ENCODE results near the gene UGP2.

Gene UGP2

DNA sequence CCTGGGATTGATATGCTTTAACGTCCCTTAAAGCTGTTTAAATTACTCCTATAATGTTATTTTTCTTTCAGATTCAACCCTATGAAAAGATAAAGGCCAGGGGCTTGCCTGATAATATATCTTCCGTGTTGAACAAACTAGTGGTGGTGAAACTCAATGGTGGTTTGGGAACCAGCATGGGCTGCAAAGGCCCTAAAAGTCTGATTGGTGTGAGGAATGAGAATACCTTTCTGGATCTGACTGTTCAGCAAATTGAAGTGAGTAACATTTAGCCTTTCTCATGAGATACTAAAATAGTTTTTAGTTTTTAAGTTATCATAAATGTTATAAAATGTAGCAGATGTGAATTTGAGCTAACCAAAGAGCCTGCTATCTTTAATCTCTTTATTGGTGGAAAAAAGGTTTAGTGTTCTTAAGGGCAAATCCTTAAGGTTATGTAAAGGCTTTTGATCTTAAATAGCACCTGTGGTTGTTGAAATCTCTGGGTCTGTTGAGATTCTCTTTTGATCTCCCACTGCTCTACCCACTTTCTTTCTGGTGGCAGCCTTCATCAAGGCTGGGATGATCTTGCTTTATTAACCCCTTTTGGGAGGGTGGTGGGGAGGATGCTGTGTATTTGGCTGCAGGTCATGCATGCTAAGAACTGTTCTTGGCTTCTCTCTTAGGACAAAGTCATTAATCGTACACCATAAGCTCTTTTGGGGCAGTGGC, 40.9 kb downstream of the UGP2 start:
- no peaks in the 10 kb centered on the region for H4K20me1 ChIP-seq (ENCODE audit: insufficient read depth)
- H3K4me3 ChIP-seq (IDR thresholded peaks at IDR 0.05; ENCODE audit: insufficient read depth, low read depth, low read length), result no peak overlapping the region
- H3K27me3 ChIP-seq (ENCODE audit: insufficient read depth, low read depth), result no peaks in the 10 kb centered on the region
- TF ChIP-seq, protein P1, sequence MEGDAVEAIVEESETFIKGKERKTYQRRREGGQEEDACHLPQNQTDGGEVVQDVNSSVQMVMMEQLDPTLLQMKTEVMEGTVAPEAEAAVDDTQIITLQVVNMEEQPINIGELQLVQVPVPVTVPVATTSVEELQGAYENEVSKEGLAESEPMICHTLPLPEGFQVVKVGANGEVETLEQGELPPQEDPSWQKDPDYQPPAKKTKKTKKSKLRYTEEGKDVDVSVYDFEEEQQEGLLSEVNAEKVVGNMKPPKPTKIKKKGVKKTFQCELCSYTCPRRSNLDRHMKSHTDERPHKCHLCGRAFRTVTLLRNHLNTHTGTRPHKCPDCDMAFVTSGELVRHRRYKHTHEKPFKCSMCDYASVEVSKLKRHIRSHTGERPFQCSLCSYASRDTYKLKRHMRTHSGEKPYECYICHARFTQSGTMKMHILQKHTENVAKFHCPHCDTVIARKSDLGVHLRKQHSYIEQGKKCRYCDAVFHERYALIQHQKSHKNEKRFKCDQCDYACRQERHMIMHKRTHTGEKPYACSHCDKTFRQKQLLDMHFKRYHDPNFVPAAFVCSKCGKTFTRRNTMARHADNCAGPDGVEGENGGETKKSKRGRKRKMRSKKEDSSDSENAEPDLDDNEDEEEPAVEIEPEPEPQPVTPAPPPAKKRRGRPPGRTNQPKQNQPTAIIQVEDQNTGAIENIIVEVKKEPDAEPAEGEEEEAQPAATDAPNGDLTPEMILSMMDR (conservative IDR thresholded peaks at IDR 0.05; ENCODE audit: low read depth, low read length), result no peak
- H2AFZ ChIP-seq (ENCODE audit: low read depth), result no peak overlapping the region
- no peak overlapping the region for H3K4me2 ChIP-seq
- H3K27ac ChIP-seq, result no peak overlapping the region
- no peaks in the 10 kb centered on the region for H3K79me2 ChIP-seq (ENCODE audit: insufficient read depth, low read depth)
- H3K4me1 ChIP-seq (ENCODE audit: low read depth, poor library complexity, severe bottlenecking), result no peaks in the 10 kb centered on the region
- H3K36me3 ChIP-seq (ENCODE audit: insufficient read depth), result no peaks in the 10 kb centered on the region
- H3K9ac ChIP-seq, result no peak overlapping the region

DNA sequence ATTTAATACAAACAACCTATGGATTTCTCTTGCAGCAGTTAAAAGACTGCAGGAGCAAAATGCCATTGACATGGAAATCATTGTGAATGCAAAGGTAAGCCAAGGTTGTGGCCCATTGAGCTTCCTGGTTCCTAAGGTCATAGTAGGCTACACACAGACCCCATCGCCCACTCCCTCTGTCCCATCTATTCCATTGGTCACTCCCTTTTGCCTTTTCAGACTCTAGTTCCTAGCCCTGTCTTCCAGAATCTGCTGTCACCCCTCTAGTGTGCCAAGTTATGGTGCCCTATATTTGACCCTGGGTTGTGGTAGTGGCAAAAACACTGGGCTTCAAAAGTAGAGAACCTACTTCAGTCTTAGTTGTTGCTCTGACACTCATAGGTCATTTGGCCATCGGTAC, 44.7 kb downstream of the UGP2 start:
- H4K20me1 ChIP-seq (ENCODE audit: insufficient read depth), result no peaks in the 10 kb centered on the region
- H3K79me2 ChIP-seq (ENCODE audit: insufficient read depth, low read depth), result no peaks in the 10 kb centered on the region
- H3K36me3 ChIP-seq (ENCODE audit: insufficient read depth), result no peaks in the 10 kb centered on the region; the same call in 1 of the 2 replicates
- H3K9ac ChIP-seq, result no peak overlapping the region
- peaks cover 14% of the 10 kb centered on the region for H3K4me1 ChIP-seq (ENCODE audit: low read depth, poor library complexity, severe bottlenecking)
- H3K4me2 ChIP-seq, result no peak overlapping the region
- H3K27me3 ChIP-seq (ENCODE audit: insufficient read depth, low read depth), result no peaks in the 10 kb centered on the region
- H3K27ac ChIP-seq, result no peak overlapping the region
- TF ChIP-seq, protein P1 (conservative IDR thresholded peaks at IDR 0.05; ENCODE audit: low read depth, low read length), result no peak
- no peak overlapping the region for H2AFZ ChIP-seq (ENCODE audit: low read depth)
- no peak overlapping the region for H3K4me3 ChIP-seq (IDR thresholded peaks at IDR 0.05; ENCODE audit: insufficient read depth, low read depth, low read length)

DNA sequence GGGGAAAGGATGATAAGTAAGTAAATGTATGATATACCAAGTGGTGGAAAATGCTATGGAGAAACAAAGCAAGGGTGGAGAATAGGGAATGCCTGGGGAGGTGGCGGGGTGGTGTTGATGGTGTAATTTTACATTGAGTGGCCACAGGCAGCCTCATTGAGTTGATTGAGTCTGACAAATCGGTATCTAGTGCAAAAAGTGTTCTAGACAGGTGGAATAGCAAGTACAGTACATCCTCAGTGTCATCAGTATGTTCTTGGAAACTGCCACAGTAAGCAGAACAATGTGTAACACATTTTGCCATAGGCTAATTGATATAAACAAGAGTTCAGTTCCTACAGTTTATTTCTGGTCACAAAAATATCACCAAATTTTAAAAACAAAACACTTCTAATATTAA, 46.4 kb downstream of the UGP2 start:
- Histone ChIP-seq H3K4me2 (no peak overlapping the region), H3K4me1 (ENCODE audit: low read depth, poor library complexity, severe bottlenecking) (peaks cover 14% of the 10 kb centered on the region), H2AFZ (ENCODE audit: low read depth) (no peak overlapping the region), H3K4me3 (IDR thresholded peaks at IDR 0.05; ENCODE audit: insufficient read depth, low read depth, low read length) (no peak overlapping the region), H3K79me2 (ENCODE audit: insufficient read depth, low read depth) (no peaks in the 10 kb centered on the region), H3K36me3 (ENCODE audit: insufficient read depth) (no peaks in the 10 kb centered on the region; the same call in 1 of the 2 replicates), H3K27me3 (ENCODE audit: insufficient read depth, low read depth) (no peaks in the 10 kb centered on the region), H3K27ac (no peak overlapping the region), H3K9ac (no peak overlapping the region), H4K20me1 (ENCODE audit: insufficient read depth) (no peaks in the 10 kb centered on the region)
- TF ChIP-seq, protein P1 (conservative IDR thresholded peaks at IDR 0.05; ENCODE audit: low read depth, low read length), result no peak

DNA sequence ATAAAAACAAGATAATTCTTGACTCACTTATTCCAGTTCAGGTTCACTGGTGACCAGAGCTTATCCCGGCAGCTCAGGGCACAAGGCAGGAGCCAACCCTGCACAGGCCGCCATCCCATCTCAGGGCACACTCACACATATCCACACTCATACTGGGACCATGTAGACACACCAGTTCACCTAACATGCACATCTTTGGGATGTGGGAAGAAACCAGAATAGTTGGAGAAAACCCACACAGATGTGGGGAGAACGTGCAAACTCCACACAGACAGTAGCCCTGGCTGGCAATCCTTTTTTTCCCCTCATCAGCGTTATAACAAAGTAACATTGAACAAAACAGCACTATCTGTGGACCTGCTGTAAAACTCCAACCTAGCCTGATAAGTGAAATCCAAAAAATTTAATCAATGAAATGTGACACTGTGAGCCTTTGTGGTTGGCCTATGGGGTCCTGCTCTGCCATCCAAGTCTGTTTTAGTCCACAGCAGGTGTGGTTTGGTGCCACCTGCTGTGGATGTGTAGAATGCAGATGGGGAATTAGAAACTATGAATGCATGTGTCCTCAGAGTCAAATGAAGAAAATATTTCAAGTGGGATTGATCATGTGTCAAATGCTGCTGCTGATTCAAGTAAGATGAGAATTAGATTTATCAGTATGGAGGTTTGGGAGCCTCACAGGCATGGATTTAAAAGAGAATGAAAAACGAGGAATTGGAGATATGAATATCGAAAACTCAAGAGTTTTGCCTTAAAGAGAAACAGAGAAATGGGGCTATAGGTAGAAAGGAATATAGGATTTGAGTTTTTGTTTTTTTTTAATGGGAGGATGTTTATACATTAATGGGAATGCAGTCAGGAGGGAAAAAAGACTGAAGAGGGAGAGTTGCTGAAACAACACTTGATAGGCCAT, 47.0 kb downstream of the UGP2 start:
- Histone ChIP-seq H3K9ac (no peak overlapping the region), H3K4me3 (IDR thresholded peaks at IDR 0.05; ENCODE audit: insufficient read depth, low read depth, low read length) (no peak overlapping the region), H3K36me3 (ENCODE audit: insufficient read depth) (no peaks in the 10 kb centered on the region; the same call in 1 of the 2 replicates)

More for the DNA sequence above, 47.0 kb downstream of the UGP2 start:
- Histone ChIP-seq H3K4me1 (ENCODE audit: low read depth, poor library complexity, severe bottlenecking) (peaks cover 14% of the 10 kb centered on the region), H2AFZ (ENCODE audit: low read depth) (no peak overlapping the region), H3K27ac (no peak overlapping the region), H3K27me3 (ENCODE audit: insufficient read depth, low read depth) (no peaks in the 10 kb centered on the region), H3K4me2 (0 out of 2 replicates have a peak overlapping the region, but pooled peaks have one; percentile 0), H3K79me2 (ENCODE audit: insufficient read depth, low read depth) (no peaks in the 10 kb centered on the region), H4K20me1 (ENCODE audit: insufficient read depth) (no peaks in the 10 kb centered on the region)
- TF ChIP-seq, protein P1 (conservative IDR thresholded peaks at IDR 0.05; ENCODE audit: low read depth, low read length), result peak; percentile 97

Measured in KMS-11 (cell line).